Choroid plexus epithelial cell (primary cell): ENCODE measurements around the gene CYP1A2.

Experiments used
- DNase-seq: peaks from one replicate; pipeline ENCODE4 v3.0.0-alpha.2; 2010; ENCODE audit warnings: low read depth
- H3K4me3 ChIP-seq: 2 replicates; pipeline ENCODE4 v1.5.1; 2011; ENCODE audit warnings: low read depth, mild to moderate bottlenecking, control low read depth, low read length, moderate library complexity
- TF ChIP-seq, protein P1 (sequence below): conservative IDR thresholded peaks from 2 replicates; pipeline ENCODE4 v1.5.1; 2011; ENCODE audit warnings: low read depth, mild to moderate bottlenecking, control low read depth, inconsistent platforms, low read length, moderate library complexity

Gene CYP1A2

DNA sequence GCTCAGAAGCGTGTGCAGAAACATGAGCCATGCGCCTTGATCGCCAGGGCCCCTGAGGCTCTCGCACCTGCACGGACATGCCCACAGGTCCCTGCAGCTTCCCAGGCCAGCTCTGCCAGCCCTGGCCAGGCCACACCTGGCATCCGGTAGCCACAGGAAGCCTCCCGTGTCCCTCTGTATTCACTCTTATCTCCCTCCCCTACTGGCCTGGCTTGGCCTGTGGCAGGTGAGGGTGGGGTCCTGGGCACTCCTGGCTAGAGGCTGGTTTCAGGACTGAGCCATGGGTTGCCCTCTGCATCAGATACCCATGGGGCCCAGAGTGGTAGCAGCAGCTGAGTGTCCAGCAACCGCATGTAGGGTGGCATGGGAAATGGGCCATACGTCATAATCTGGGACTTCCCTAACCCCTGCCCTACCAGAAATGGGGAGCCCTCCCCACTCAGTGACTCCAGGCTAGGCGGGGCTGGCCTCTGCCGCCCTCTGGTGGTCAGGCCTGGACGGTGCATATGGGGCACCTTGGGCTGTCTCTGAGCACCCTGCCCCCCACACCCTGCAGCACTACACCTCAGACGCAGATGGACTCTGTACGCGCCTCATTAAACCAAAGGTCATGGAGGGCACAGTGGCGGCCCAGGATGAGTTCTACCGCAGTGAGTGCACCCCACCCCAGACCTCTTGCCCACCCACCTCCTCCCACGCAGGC, 51.4 kb downstream of the CYP1A2 start:
- no peak overlapping the region for H3K4me3 ChIP-seq
- peak; percentile 57 for DNase-seq
- TF ChIP-seq, protein P1, sequence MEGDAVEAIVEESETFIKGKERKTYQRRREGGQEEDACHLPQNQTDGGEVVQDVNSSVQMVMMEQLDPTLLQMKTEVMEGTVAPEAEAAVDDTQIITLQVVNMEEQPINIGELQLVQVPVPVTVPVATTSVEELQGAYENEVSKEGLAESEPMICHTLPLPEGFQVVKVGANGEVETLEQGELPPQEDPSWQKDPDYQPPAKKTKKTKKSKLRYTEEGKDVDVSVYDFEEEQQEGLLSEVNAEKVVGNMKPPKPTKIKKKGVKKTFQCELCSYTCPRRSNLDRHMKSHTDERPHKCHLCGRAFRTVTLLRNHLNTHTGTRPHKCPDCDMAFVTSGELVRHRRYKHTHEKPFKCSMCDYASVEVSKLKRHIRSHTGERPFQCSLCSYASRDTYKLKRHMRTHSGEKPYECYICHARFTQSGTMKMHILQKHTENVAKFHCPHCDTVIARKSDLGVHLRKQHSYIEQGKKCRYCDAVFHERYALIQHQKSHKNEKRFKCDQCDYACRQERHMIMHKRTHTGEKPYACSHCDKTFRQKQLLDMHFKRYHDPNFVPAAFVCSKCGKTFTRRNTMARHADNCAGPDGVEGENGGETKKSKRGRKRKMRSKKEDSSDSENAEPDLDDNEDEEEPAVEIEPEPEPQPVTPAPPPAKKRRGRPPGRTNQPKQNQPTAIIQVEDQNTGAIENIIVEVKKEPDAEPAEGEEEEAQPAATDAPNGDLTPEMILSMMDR = peak; percentile 96

DNA sequence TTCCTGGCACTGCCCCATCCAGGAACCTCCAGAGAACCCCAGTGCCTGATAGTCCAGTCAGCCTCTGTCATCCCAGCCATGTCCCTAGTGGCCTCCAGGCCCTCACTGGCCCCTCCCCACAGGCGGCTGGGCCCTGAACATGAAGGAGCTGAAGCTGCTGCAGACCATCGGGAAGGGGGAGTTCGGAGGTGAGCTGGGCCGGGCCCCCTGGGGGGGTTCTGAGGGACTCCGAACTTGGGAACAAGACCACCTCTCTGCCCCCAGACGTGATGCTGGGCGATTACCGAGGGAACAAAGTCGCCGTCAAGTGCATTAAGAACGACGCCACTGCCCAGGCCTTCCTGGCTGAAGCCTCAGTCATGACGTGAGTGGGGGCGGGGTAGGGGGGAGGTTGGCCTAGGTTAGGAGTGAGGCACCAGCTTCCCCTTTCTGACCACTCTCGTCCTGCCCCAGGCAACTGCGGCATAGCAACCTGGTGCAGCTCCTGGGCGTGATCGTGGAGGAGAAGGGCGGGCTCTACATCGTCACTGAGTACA, 52.0 kb downstream of the CYP1A2 start:
- DNase-seq = no peak
- TF ChIP-seq, protein P1 = no peak
- H3K4me3 ChIP-seq = no peak overlapping the region

DNA sequence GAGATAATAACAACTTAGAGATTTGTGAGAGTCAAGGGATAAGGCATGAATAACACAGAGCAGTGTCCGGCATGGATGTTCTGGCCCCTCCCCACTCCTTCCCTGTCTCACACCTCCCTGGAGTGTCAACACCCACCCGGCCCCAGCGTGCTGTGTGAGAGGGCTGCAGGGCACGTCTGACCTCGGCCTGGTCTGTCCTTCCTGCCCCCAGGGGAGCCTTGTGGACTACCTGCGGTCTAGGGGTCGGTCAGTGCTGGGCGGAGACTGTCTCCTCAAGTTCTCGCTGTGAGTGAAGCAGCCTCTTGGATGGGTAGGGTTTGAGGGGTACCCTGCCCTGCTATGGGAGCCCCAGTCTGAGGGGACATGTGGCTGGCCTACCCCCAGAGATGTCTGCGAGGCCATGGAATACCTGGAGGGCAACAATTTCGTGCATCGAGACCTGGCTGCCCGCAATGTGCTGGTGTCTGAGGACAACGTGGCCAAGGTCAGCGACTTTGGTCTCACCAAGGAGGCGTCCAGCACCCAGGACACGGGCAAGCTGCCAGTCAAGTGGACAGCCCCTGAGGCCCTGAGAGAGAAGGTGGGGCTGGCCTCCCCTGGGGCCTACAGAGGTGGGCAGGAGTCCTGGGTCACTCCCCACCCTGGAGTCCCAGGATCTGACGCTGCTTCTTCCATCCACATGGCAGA, 52.8 kb downstream of the CYP1A2 start:
- no peak overlapping the region for H3K4me3 ChIP-seq
- TF ChIP-seq, protein P1 = no peak
- DNase-seq = no peak

DNA sequence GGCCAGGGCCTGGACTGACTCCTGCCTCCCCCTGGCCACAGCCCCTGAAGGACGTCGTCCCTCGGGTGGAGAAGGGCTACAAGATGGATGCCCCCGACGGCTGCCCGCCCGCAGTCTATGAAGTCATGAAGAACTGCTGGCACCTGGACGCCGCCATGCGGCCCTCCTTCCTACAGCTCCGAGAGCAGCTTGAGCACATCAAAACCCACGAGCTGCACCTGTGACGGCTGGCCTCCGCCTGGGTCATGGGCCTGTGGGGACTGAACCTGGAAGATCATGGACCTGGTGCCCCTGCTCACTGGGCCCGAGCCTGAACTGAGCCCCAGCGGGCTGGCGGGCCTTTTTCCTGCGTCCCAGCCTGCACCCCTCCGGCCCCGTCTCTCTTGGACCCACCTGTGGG, 53.6 kb downstream of the CYP1A2 start:
- TF ChIP-seq, protein P1 = no peak
- no peak for DNase-seq
- H3K4me3 ChIP-seq = no peak overlapping the region

DNA sequence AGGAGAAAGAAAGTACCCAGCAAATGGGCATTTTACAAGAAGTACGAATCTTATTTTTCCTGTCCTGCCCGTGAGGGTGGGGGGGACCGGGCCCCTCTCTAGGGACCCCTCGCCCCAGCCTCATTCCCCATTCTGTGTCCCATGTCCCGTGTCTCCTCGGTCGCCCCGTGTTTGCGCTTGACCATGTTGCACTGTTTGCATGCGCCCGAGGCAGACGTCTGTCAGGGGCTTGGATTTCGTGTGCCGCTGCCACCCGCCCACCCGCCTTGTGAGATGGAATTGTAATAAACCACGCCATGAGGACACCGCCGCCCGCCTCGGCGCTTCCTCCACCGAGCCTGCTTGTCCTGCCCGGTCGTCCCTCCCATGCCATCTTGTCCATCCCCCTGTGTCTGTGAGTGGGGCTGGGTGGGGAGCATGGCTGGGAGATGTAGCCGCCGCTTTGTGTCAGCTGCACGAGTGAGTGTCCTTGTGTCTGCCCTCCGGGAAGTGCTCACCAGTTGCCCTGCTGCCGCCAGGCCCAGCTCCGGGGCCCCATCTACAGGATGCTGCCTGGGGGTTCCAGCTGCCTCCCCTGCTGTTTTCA, 54.3 kb downstream of the CYP1A2 start:
- TF ChIP-seq, protein P1 = no peak
- H3K4me3 ChIP-seq = no peak overlapping the region
- no peak for DNase-seq

DNA sequence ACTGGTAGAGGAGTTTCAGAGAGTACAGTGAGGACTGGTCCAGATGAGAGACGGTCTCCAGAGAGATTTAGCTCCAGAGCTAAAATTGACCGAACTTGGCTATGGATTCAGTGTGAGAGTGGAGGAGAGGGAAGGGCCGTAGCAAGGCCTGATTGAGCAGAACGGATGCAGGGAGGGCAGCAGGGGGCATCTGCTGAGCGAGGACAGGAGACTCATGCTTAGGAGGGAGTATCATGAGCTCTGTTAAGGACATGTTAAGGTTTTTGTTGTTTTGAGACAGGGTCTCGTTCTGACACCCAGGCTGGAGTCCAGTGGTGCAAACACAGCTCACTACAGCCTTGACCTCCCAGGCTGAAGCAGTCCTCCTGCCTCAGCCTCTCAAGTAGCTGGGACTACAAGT, 56.3 kb downstream of the CYP1A2 start:
- DNase-seq = no peak
- no peak overlapping the region for H3K4me3 ChIP-seq
- TF ChIP-seq, protein P1 = no peak
